ENCODE results near the gene STX10.

The STX10 gene

DNA sequence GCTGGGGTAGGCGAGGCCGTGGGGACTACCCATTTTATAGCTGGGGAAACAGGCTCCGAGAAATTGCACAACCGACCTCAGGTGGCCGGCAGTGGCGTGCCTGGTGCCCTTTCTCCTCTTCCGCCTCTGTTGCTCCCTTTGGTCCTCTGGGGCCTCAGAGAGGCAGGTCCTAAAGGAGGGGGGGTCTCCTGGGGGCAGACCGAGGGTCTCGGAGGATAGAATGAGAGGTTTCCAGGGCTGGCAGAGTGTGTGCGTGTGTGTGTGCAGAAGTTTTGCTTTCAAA lies 11.3 kb downstream of the STX10 start:
- DNase-seq = no peak

DNA sequence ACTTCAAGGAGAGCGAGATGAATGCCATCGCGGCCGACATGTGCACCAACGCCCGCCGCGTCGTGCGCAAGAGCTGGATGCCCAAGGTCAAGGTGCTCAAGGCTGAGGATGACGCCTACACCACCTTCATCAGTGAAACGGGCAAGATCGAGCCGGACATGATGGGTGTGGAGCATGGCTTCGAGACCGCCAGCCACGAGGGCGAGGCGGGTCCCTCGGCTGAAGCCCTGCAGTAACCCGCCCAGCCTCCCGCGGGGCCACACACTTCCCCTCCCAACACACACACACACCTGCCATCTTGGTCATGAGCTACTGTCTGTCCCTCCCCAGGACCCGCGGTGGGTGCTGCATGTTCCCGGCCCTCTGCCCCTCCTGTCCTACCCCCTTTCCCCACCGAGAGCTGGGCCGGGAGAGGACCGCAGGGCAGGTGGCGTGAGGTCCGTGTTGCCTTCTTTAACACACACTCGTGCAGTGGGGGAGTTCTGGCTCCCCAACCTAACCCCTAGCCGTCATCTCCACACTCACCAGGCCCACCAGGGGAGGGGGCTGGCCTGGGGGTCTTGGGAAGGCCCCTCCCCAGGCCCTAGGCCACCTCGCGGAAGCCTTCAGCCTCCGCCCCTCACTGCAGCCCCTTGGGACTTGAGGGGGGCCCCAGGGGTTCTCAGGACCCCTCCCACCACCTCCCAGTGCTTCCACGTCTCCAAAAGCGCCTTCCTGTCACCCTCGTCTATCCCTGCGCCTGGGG lies 11.8 kb downstream of the STX10 start:
- no peak for DNase-seq

GRCh38 chr19:13137290-13137794 lies 12.8 kb downstream of the STX10 start:
- DNase-seq = no peak

- no peak for DNase-seq
These were observed 14.8 kb downstream of the STX10 start for GRCh38 chr19:13135068-13136062.

- DNase-seq = no peak
These were observed 15.5 kb downstream of the STX10 start for GRCh38 chr19:13134626-13135025.

DNA sequence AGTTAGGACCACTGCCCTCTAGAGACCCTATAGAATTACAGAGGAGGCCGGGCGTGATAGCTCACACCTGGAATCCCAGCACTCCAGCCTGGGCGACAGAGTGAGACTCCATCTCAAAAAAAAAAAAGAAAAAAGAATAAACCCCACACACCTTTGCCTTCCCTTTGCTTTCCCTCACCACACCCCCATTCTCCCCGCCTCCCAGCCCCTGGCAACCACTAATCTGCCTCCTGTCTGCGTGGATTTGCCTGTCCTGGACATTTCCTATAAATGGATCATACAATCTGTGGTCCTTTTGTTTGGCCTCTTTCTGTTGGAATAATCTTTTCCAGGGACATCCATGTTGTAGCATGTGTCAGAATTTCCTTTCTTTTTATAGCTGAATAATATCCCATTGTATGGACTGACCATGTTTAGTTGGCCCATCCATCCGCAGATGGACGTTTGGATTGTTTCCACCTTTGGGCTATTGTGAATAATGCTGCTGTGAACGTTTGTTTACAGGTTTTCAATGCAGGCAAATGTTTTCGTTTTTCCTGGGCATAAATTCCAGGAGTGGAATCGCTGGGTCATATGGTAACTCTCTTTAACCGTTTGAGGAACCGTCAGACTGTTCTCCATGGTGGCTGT lies 16.8 kb downstream of the STX10 start:
- no peak for DNase-seq

GRCh38 chr19:13132471-13133180 lies 17.5 kb downstream of the STX10 start:
- DNase-seq = no peak

DNA sequence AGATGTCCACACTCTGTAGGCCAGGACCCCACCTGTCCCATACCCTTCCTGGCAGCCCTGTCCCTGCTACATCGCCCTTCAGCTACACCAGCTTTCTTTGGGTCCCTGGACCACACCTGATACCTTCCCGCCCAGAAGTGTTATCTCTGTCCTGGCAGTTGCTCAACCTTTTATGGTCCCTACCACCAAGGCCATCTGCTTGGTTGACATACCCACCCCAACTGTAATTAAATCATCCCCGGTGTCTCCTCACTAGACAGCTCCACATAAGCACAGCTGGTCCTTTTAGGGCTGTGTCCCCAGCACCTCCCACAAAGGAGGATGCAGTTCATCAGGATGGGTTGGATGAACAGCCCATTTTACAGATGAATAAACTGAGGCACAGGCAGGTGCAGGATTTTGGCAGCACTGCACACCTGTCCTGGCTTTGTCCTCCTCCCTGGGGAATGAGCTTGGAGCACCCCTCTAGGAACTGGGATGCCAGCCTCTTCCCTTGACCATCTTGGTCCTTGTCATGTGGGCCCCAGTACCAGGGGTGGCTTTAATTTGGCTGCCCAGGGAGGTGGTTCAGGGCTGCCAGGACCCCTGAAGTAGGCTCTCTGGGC lies 19.2 kb downstream of the STX10 start:
- DNase-seq = no peak

DNA sequence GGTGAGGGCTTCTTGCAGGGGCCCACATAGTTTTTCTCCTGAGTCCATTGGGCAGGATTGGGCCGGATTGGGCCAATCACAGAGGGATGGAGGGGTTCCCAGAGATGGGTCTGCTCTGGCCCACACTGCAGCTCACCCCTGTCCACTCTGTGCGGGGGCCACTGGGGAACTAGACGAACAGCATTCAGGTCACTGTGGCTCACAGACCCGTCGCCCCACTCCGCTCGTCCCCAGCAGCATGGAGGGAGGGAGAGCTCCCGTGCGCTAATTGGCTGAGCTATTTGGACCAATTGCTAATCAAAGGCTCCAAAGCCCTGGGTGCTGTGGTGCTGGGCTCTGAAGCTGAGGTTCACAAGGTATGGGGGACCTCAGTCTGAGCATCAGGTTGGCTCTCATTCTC lies 20.8 kb downstream of the STX10 start:
- no peak for DNase-seq

GRCh38 chr19:13128583-13128982 lies 21.6 kb downstream of the STX10 start:
- DNase-seq = no peak

DNA sequence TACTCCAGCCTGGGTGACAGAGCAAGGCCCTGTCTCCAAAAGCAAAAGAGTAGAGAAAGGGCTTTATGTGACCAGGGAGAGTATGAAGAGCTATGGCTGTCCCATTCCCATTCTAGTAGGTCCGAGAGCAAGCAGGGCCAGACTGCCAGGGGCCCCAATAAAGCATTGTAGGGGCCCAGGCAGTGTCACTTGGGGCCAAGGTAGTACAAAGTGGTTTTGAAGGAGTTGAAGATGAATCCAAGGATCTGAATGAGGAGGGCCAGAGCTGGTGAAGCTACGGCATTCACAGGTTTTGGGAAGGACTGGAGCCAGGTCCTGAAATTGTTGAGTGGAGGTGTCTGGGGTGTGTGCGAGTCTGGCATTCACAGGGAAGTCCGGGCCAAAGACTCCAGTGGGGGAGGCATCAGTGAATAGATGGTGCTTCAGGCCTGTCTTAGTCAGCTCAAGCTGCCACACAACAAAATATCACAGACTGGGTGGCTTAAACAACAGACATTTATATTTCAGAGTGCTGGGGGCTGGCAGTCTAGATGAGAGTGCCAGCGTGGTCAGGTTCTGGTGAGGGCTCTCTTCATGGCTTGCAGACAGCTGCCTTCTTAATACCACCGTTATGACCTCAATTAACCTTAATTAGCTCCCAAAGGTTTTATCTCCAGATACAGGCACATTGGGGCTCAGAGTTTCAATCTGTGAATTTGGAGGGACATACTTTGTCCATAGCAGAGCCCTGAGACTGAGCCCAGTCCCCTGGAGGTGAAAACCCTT lies 22.2 kb downstream of the STX10 start:
- DNase-seq = no peak

- DNase-seq = no peak
These were observed 23.1 kb downstream of the STX10 start for GRCh38 chr19:13127051-13127450.

DNA sequence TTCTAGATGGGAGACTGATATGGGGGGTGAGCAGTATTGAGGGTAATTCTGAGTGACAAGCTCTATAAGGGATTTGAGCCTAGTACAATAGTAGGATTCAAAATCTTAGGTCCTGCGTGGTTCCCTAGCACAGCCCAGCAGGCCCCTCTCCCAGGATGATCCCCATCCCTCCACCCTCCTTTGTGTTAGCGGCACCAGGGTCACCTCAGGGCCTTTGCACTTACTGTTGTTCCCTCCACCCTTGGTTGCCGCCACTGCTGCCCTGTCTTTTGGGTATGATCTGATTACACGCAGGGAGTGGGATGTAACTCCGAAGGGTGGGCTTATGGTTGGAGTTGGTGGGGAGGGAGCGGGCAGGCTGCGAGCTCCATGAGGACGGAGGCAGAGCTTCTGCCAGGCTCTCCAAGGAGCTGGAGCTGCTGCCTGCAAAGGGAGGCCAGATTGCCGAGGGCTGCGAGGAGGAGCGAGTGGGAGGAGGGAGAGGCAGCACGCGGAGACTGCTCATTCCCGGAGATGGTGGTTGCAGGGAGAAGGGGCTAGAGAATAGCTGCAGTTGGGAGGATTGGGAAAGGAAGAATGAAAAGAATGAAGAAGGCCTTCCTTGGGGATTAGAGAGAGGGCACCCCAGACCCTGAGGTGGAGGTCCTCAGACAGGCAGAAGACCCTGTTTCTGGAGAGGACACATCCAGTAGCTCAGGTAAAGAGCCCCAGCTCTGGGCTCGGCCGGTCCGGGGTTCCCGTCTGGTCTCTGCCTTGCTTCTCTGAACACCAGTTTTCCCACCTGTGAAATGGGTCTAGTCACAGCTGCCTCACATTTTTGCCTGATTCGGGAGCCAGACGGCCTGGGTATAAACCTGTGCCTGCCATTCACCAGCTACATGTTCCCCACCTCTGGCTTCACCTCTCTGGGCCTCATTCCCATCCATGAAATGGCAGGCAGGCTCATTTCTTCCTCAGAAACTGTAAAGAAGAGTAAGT lies 26.9 kb downstream of the STX10 start:
- no peak for DNase-seq

GRCh38 chr19:13122275-13122878 lies 27.8 kb downstream of the STX10 start:
- no peak for DNase-seq

DNA sequence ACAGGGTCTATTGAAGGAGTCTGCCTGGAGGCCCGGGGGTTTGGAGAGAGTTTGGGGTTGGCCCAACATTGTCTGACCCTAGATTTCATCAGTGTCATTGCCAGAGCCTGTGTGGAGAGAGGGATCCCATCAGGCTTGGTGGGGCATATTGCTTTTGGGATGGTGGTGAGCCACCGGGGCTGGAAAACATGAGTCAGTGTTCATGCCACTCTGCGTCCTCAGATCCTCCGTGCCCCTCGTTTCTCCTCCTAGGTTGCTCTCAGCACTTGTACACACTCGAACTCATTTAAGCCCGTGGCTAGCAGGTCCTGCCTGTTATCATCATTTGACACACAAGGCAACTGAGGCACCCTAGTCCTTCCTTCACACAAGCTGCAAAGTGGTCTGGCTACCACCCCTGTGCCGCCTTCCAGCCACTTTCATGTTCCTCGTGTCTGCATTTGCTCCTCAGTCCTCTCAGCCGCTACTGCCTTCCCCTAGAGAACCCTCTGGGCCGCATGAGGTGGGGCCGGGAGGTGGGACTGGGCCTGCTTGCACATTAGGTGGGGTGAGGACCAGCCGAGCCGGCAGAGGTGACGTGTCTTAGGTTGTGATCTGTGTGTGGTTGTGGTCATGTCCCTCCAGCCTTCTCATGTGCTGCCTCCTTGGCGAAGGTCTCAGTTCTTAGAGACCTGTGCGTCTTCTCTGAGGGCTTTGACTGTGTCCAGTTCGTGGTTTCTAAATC lies 28.5 kb downstream of the STX10 start:
- no peak for DNase-seq

DNA sequence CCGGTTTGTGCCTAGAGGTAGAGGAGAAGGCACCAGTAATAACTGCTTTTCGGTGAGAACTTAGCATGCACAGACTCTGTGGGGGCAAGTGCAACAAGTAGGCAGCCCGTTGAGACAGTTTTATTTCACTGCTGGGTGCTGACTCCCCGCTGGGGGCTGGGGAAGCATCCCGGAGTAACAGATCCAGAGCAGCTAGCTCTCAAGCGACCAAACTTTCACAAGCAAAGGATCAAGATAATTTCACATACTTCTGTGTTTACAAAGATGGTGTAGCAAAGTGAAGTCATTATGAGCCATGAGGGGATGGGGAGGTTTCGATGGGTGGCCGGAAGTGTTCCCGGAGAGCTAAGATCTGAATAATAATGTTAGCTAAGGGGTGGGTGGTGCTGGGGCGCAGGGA lies 29.4 kb downstream of the STX10 start:
- DNase-seq = no peak

DNA sequence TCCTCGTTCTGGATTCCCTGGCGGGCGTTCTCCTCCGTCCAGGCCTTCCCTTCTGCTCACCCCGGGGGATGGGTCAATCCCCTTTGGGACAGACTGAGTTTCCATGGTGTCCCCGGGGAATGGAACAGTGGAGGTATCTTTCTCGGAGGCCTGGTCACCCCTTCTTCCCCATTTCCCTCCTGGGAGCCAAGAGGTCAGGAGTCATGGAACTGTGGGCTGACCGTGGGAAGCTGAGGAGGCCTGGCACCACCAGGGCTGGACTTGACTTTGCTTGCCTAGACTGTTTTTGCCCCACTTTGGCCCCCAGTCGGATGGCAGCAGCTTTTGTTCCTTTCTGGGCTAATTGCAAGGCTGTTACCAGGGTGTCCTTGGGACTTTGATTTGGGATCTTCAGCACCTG lies 30.1 kb downstream of the STX10 start:
- DNase-seq = no peak

DNA sequence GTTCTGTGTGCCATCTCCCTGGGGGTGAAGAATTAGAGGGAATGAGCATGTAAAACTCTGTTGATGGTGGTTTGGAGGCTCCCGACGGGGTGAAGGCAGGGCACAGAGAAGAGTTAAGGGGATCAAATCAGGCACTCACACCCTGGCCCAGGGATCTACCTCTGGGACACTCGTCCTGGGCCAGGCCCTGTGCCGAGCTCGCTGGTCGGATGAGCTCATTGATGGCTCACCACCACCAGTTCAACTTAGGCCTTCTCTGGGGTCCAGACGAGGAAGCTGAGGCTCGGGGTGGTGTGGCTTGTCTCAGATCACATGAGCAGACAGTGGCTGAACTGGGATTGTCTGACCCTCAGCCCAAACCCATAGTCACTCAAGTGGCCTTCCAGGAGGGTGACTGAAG lies 30.5 kb downstream of the STX10 start:
- DNase-seq = no peak

All from NCI-H226 (cell line).